ENCODE data around the gene YPEL4.

GRCh38 chr11:57638811-57639320 is 10.8 kb downstream of the YPEL4 start:
- TF ChIP-seq, protein P1, sequence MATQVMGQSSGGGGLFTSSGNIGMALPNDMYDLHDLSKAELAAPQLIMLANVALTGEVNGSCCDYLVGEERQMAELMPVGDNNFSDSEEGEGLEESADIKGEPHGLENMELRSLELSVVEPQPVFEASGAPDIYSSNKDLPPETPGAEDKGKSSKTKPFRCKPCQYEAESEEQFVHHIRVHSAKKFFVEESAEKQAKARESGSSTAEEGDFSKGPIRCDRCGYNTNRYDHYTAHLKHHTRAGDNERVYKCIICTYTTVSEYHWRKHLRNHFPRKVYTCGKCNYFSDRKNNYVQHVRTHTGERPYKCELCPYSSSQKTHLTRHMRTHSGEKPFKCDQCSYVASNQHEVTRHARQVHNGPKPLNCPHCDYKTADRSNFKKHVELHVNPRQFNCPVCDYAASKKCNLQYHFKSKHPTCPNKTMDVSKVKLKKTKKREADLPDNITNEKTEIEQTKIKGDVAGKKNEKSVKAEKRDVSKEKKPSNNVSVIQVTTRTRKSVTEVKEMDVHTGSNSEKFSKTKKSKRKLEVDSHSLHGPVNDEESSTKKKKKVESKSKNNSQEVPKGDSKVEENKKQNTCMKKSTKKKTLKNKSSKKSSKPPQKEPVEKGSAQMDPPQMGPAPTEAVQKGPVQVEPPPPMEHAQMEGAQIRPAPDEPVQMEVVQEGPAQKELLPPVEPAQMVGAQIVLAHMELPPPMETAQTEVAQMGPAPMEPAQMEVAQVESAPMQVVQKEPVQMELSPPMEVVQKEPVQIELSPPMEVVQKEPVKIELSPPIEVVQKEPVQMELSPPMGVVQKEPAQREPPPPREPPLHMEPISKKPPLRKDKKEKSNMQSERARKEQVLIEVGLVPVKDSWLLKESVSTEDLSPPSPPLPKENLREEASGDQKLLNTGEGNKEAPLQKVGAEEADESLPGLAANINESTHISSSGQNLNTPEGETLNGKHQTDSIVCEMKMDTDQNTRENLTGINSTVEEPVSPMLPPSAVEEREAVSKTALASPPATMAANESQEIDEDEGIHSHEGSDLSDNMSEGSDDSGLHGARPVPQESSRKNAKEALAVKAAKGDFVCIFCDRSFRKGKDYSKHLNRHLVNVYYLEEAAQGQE (IDR thresholded peaks at IDR 0.05; ENCODE audit: low read depth) = no peak
- TF ChIP-seq, protein P2, sequence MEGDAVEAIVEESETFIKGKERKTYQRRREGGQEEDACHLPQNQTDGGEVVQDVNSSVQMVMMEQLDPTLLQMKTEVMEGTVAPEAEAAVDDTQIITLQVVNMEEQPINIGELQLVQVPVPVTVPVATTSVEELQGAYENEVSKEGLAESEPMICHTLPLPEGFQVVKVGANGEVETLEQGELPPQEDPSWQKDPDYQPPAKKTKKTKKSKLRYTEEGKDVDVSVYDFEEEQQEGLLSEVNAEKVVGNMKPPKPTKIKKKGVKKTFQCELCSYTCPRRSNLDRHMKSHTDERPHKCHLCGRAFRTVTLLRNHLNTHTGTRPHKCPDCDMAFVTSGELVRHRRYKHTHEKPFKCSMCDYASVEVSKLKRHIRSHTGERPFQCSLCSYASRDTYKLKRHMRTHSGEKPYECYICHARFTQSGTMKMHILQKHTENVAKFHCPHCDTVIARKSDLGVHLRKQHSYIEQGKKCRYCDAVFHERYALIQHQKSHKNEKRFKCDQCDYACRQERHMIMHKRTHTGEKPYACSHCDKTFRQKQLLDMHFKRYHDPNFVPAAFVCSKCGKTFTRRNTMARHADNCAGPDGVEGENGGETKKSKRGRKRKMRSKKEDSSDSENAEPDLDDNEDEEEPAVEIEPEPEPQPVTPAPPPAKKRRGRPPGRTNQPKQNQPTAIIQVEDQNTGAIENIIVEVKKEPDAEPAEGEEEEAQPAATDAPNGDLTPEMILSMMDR (IDR thresholded peaks at IDR 0.05 in 2 of 3, conservative IDR thresholded peaks at IDR 0.05 in 1 of 3; ENCODE audit: borderline replicate concordance in 1 of 3, insufficient read depth in 1 of 3, low read depth in 2 of 3, low read length in 2 of 3) = 0 out of 6 replicates have a peak, but pooled peaks of 1 of the 3 experiments have one; percentile 14
- no peak for TF ChIP-seq SIN3A (IDR thresholded peaks at IDR 0.05; ENCODE audit: low read depth)
- no peak for TF ChIP-seq POLR2AphosphoS5 (IDR thresholded peaks at IDR 0.05; ENCODE audit: low read depth, low read length)

Measured in HCT116 (cell line).